CD4-positive, CD25-positive, alpha-beta regulatory T cell (primary cell): ENCODE data around the gene GALC. TPM values are rescaled to one million over a fixed set of nuclear protein-coding genes. Genes with fewer than 3 reads are reported as not detected.

ENCODE experiments used
- polyA plus RNA-seq, 4 donors: library from polyadenylated mRNA; unstranded; fragments of 300-500 nt; fragmentation: Illumina TruSeq; gene quantifications; one replicate each; pipeline ENCODE4 v1.2.3, GENCODE V29; 2021
- total RNA-seq: library from RNA; stranded (reverse); gene quantifications from one replicate; pipeline ENCODE4 v1.2.3, GENCODE V29; 2022

GALC gene
- total and polyA plus RNA-seq, 5 donors from 2014 or later = 10.6 to 17.5 (median 13.7) TPM

Other genes starting within 250 kb of the GALC start
- gene GPR65, start 12.0 kb upstream of the GALC start, total RNA-seq = 12.3 TPM
- 10 to 100 TPM; 12.6 to 15.5 (median 13.5) TPM for gene GPR65, start 12.0 kb upstream of the GALC start, polyA plus RNA-seq